GM18951 (cell line): Measurements from ENCODE around the gene LAMA4.

Experiments
- POLR2A ChIP-seq: IDR thresholded peaks from 4 replicates; pipeline ENCODE4 v1.6.1; 2011; ENCODE audit warnings: mild to moderate bottlenecking; ENCODE audit not compliant: insufficient read length, insufficient read depth; ENCODE audit errors: extremely low read depth
- in situ Hi-C: fragments of 300-500 bp; cut with MboI; formaldehyde crosslinking; loops from one replicate; pipeline ENCODE4 v1.12.0; 2022; ENCODE audit warnings: low sequenced_read_pairs, mixed read lengths, inconsistent platforms; ENCODE audit not compliant: unreplicated experiment

LAMA4 gene

GRCh38 chr6:112061605-112062004 is 192.8 kb downstream of the LAMA4 start:
- in situ Hi-C loops: no loop called here
- TF ChIP-seq POLR2A: no peak
